Panc1 (cell line): ENCODE measurements around the gene KAZN. TPM values are rescaled to one million over a fixed set of nuclear protein-coding genes. Genes with fewer than 3 reads are reported as not detected.

ENCODE experiments used
- ATAC-seq: fragments of 200-7000 bp; cut with Tn5 transposase; 2 replicates; pipeline ENCODE4 v1.9.1; 2020; ENCODE audit warnings: mild to moderate bottlenecking, moderate library complexity
- BruUV-seq: library from RNA; stranded (reverse); fragments of 400-500 nt; replicated peaks from 2 replicates; lab custom pipeline; 2021; lab: Mats Ljungman, UMichigan
- CTCF ChIA-PET: fragments of 300-600 bp; sonication (Branson Sonifier 250); formaldehyde crosslinking; loops from one replicate; lab custom pipeline; 2022; ENCODE audit warnings: antibody characterized with exemption; lab: Charles Lee
- POLR2A ChIA-PET: fragments of 300-600 bp; sonication (Branson Sonifier 250); formaldehyde crosslinking; loops from one replicate; lab custom pipeline; 2022; ENCODE audit warnings: antibody characterized with exemption; lab: Charles Lee
- DNase-seq: peaks from one replicate; pipeline ENCODE4 v3.0.0-alpha.2; 2010; ENCODE audit warnings: low read depth, low spot score
- H3K27ac ChIP-seq: 2 replicates; pipeline ENCODE4 v1.5.1; 2011; ENCODE audit warnings: mild to moderate bottlenecking, low read length, inconsistent platforms
- H3K27me3 ChIP-seq: fragments of 200-500 bp; sonication (Bioruptor generic); 2 replicates; pipeline ENCODE4 v1.6.0; 2014; ENCODE audit warnings: low read length, inconsistent platforms; ENCODE audit not compliant: control insufficient read depth, insufficient read depth
- H3K36me3 ChIP-seq: fragments of 200-500 bp; sonication (Bioruptor generic); 2 replicates; pipeline ENCODE4 v1.5.1; 2014; ENCODE audit warnings: inconsistent platforms, mild to moderate bottlenecking, low read length, moderate library complexity; ENCODE audit not compliant: control insufficient read depth, insufficient read depth
- H3K4me1 ChIP-seq: 2 replicates; pipeline ENCODE4 v1.5.1; 2011; ENCODE audit warnings: inconsistent platforms, mild to moderate bottlenecking, low read length, moderate library complexity; ENCODE audit not compliant: control insufficient read depth, insufficient read depth
- H3K4me3 ChIP-seq, 2 experiments: 2 replicates each; pipeline ENCODE4 v1.5.1; 2011 to 2012; ENCODE audit warnings: low read depth in 2 of 2, low read length in 2 of 2, mild to moderate bottlenecking in 2 of 2, inconsistent platforms in 1 of 2, moderate library complexity in 1 of 2
- H3K9me3 ChIP-seq: fragments of 200-500 bp; sonication (Bioruptor generic); 2 replicates; pipeline ENCODE4 v1.5.1; 2014; ENCODE audit warnings: low read depth, mild to moderate bottlenecking, inconsistent platforms, low read length, moderate library complexity; ENCODE audit not compliant: control insufficient read depth, insufficient read depth
- POLR2AphosphoS5 ChIP-seq: IDR thresholded peaks from 2 replicates; pipeline ENCODE4 v1.6.1; 2012; ENCODE audit warnings: mild to moderate bottlenecking, low read depth, low read length, moderate library complexity
- SIN3A ChIP-seq: IDR thresholded peaks from 2 replicates; pipeline ENCODE4 v1.6.1; 2012; ENCODE audit warnings: low read depth, mild to moderate bottlenecking, low read length, moderate library complexity, borderline replicate concordance; ENCODE audit not compliant: insufficient read depth
- TCF7L2 ChIP-seq: IDR thresholded peaks from 2 replicates; pipeline ENCODE4 v1.6.1; 2011; ENCODE audit warnings: mild to moderate bottlenecking, low read depth, low read length, inconsistent platforms
- in situ Hi-C: cut with HindIII; loops from 2 replicates; pipeline ENCODE4 v1.10.0; 2016; ENCODE audit warnings: low sequenced_read_pairs, low pct_unique_long_range_greater_than_20kb
- intact Hi-C: fragments of 100-400 bp; cut with micrococcal nuclease; formaldehyde crosslinking; loops from one replicate; pipeline ENCODE4 v1.10.0; 2022; ENCODE audit not compliant: unreplicated experiment
- total RNA-seq: library from RNA; stranded (reverse); gene quantifications from one replicate; pipeline ENCODE4 v1.2.1, GENCODE V29; 2021; ENCODE audit not compliant: unreplicated experiment
- TF ChIP-seq, protein P1 (sequence below): fragments of 450-650 bp; IDR thresholded peaks from 2 replicates; pipeline ENCODE4 v1.5.1; 2017; ENCODE audit warnings: mild to moderate bottlenecking
- TF ChIP-seq, protein P2 (sequence below), 2 experiments: IDR thresholded peaks; 2 replicates each; pipeline ENCODE4 v1.6.1; 2011 to 2012; ENCODE audit warnings: low read depth in 2 of 2, control low read depth in 1 of 2, low read length in 1 of 2, mild to moderate bottlenecking in 1 of 2, moderate library complexity in 1 of 2; ENCODE audit not compliant: insufficient read depth in 1 of 2

Gene KAZN
- total RNA-seq, 1 experiment from 2014 or later = 6.6 TPM

DNA sequence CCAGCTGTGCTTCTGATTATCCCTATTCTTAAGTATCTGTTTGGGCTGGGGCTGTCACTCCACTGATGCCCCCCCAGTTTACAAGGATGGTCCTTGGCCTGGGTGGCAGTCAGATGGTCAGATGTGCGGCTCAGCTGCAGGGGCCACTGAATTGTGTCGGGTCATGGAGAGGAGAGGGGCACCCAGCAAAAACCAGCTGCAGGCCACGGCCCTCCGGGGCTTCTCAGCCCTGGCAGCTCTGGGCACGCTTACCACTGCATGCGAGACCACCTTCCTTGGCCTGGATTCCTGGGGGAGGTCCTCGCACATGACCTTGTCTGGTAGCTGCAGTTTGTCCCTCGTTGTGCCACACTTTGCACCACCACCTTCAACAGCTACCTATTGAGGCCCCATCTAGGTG, 390.2 kb downstream of the KAZN start:
- Histone ChIP-seq H3K27me3 (no peaks in the 10 kb centered on the region), H3K9me3 (no peaks in the 10 kb centered on the region), H3K27ac (no peak overlapping the region), H3K4me3 (no peak overlapping the region), H3K36me3 (no peaks in the 10 kb centered on the region), H3K4me1 (no peaks in the 10 kb centered on the region)
- DNase-seq (no peak), ATAC-seq (no peak)
- ChIA-PET CTCF (no interaction called here), POLR2A (interaction anchor here (0.6 kb wide), 1 partner anchor 11 kb away, joined by 7 read pairs; no protein-coding TSS in a partner anchor)
- in situ Hi-C loops (no loop called here), intact Hi-C loops (no loop called here)
- TF ChIP-seq, protein P1, sequence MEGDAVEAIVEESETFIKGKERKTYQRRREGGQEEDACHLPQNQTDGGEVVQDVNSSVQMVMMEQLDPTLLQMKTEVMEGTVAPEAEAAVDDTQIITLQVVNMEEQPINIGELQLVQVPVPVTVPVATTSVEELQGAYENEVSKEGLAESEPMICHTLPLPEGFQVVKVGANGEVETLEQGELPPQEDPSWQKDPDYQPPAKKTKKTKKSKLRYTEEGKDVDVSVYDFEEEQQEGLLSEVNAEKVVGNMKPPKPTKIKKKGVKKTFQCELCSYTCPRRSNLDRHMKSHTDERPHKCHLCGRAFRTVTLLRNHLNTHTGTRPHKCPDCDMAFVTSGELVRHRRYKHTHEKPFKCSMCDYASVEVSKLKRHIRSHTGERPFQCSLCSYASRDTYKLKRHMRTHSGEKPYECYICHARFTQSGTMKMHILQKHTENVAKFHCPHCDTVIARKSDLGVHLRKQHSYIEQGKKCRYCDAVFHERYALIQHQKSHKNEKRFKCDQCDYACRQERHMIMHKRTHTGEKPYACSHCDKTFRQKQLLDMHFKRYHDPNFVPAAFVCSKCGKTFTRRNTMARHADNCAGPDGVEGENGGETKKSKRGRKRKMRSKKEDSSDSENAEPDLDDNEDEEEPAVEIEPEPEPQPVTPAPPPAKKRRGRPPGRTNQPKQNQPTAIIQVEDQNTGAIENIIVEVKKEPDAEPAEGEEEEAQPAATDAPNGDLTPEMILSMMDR = no peak
- TF ChIP-seq TCF7L2 (no peak), POLR2AphosphoS5 (no peak), SIN3A (no peak)
- TF ChIP-seq, protein P2, sequence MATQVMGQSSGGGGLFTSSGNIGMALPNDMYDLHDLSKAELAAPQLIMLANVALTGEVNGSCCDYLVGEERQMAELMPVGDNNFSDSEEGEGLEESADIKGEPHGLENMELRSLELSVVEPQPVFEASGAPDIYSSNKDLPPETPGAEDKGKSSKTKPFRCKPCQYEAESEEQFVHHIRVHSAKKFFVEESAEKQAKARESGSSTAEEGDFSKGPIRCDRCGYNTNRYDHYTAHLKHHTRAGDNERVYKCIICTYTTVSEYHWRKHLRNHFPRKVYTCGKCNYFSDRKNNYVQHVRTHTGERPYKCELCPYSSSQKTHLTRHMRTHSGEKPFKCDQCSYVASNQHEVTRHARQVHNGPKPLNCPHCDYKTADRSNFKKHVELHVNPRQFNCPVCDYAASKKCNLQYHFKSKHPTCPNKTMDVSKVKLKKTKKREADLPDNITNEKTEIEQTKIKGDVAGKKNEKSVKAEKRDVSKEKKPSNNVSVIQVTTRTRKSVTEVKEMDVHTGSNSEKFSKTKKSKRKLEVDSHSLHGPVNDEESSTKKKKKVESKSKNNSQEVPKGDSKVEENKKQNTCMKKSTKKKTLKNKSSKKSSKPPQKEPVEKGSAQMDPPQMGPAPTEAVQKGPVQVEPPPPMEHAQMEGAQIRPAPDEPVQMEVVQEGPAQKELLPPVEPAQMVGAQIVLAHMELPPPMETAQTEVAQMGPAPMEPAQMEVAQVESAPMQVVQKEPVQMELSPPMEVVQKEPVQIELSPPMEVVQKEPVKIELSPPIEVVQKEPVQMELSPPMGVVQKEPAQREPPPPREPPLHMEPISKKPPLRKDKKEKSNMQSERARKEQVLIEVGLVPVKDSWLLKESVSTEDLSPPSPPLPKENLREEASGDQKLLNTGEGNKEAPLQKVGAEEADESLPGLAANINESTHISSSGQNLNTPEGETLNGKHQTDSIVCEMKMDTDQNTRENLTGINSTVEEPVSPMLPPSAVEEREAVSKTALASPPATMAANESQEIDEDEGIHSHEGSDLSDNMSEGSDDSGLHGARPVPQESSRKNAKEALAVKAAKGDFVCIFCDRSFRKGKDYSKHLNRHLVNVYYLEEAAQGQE (IDR thresholded peaks at IDR 0.05; ENCODE audit: insufficient read depth in 1 of 2, low read depth in 2 of 2, low read length in 1 of 2) = no peak
- BruUV-seq = no TSS peak

DNA sequence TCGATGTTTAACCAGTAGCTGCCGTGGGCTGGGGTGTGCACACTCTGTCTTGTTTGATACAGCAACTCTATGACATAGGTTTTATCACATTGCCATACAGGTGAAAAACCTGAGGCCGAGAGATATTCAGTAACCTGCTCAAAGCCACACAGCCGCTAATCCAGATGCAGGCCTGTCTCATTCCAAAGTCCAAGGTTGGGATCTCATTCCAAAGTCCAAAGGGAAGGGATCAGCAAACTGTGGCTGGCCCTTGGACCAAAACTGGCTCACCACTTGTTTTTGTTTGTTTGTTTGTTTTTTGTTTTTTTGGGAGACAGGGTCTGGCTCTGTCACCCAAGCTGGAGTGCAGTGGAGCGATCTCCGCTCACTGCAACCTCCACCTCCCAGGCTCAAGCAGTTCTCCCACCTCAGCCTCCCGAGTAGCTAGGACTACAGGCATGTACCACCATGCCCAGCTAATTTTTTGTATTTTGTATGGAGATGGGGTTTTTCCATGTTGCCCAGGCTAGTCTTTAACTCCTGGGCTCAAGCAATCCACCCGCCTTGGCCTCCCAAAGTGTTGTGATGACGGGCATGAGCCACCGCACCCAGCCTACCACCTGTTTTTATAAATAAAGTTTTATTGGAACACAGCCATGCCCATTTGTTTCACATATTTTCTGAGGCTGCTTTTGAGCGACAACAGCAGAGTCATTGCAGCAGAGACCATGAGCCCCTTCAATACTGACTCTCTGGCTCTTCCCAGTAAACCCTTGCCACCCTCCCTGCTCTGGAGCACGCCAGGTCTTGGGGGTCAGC, 391.6 kb downstream of the KAZN start:
- H3K27me3 ChIP-seq = no peaks in the 10 kb centered on the region
- POLR2A ChIA-PET = no interaction called here
- H3K36me3 ChIP-seq = no peaks in the 10 kb centered on the region
- H3K27ac ChIP-seq = no peak overlapping the region
- no peak for TF ChIP-seq POLR2AphosphoS5
- TF ChIP-seq TCF7L2 = no peak
- TF ChIP-seq, protein P1 = no peak
- TF ChIP-seq, protein P2 (IDR thresholded peaks at IDR 0.05; ENCODE audit: insufficient read depth in 1 of 2, low read depth in 2 of 2, low read length in 1 of 2) = no peak
- TF ChIP-seq SIN3A = no peak
- no peaks in the 10 kb centered on the region for H3K9me3 ChIP-seq
- intact Hi-C loops = no loop called here
- H3K4me1 ChIP-seq = no peaks in the 10 kb centered on the region
- no peak overlapping the region for H3K4me3 ChIP-seq
- no peak for ATAC-seq
- CTCF ChIA-PET = no interaction called here
- no TSS peak for BruUV-seq
- in situ Hi-C loops = no loop called here
- DNase-seq = no peak
